ENCODE data around the gene TCEA2.

GRCh38 chr20:64055396-64055892, 7.6 kb upstream of the TCEA2 start:
- TF ChIP-seq POLR2AphosphoS5 (IDR thresholded peaks at IDR 0.05) (no peak), POLR2A (IDR thresholded peaks at IDR 0.05) (no peak), CTCF (IDR thresholded peaks at IDR 0.05) (no peak), EP300 (IDR thresholded peaks at IDR 0.05) (no peak)

Measured in gastroesophageal sphincter (tissue), 3 donors.